ENCODE results near the gene MYO3B. TPM values are rescaled to one million over a fixed set of nuclear protein-coding genes. Genes with fewer than 3 reads are reported as not detected.

The MYO3B gene
- polyA plus RNA-seq, 1 of the 3 experiments (the other 2 are of a cell fraction) = not detected

- H3K4me2 ChIP-seq = no peak overlapping the region
- no peak overlapping the region for H3K27ac ChIP-seq (ENCODE audit: low read depth in 2 of 2, low read length in 1 of 2)
- peaks cover 0 to 7% of the 10 kb centered on the region in 2 experiments; a peak in 1 of 4 replicates for H3K4me1 ChIP-seq (ENCODE audit: control insufficient read depth in 1 of 2, insufficient read depth in 2 of 2, low read depth in 1 of 2, low read length in 1 of 2)
- ChIA-PET CTCF (interaction anchor here (1.4 to 2.1 kb wide), 2 partner anchors 12 to 229 kb away, joined by 3 to 8 read pairs; no protein-coding TSS in a partner anchor), POLR2A (interaction anchor here (1.2 kb wide), 1 partner anchor 10 kb away, joined by 3 read pairs; no protein-coding TSS in a partner anchor)
- no peaks in the 10 kb centered on the region for H4K20me1 ChIP-seq (ENCODE audit: insufficient read depth)
- H3K27me3 ChIP-seq (ENCODE audit: insufficient read depth) = no peaks in the 10 kb centered on the region
- H3K9ac ChIP-seq = no peak overlapping the region
- TF ChIP-seq GABPA (IDR thresholded peaks at IDR 0.05; ENCODE audit: low read depth) (no peak), RFX5 (IDR thresholded peaks at IDR 0.05; ENCODE audit: low read length) (no peak), RAD21 (IDR thresholded peaks at IDR 0.05; ENCODE audit: low read length) (no peak), NFIC (IDR thresholded peaks at IDR 0.05; ENCODE audit: borderline replicate concordance) (no peak), EP300 (IDR thresholded peaks at IDR 0.05; ENCODE audit: borderline replicate concordance in 1 of 2, low read depth in 1 of 2, low read length in 1 of 2) (no peak), CTCF (IDR thresholded peaks at IDR 0.05) (no peak), POLR2AphosphoS5 (IDR thresholded peaks at IDR 0.05; ENCODE audit: low read depth, low read length) (no peak)
- no peaks in the 10 kb centered on the region for H3K36me3 ChIP-seq (replicated peaks in 1 of 2; ENCODE audit: control insufficient read depth in 1 of 2, insufficient read depth in 2 of 2, low read length in 1 of 2)
- H2AFZ ChIP-seq (ENCODE audit: low read depth) = no peak overlapping the region
- no peaks in the 10 kb centered on the region for H3K9me3 ChIP-seq
- H3K4me3 ChIP-seq (ENCODE audit: low read depth in 2 of 2, low read length in 1 of 2) = no peak overlapping the region
- no peaks in the 10 kb centered on the region for H3K79me2 ChIP-seq (ENCODE audit: insufficient read depth)
- DNase-seq = no peak
- WGBS (ENCODE audit: low lambda C conversion rate) = 98% methylated on average over 4 of the region's 4 CpGs
- H3F3A ChIP-seq (replicated peaks; ENCODE audit: insufficient read depth) = no peaks in the 10 kb centered on the region
- H3K9me2 ChIP-seq = no peaks in the 10 kb centered on the region
These were observed 16.3 kb upstream of the MYO3B start for GRCh38 chr2:170161516-170162270.

- no peaks in the 10 kb centered on the region for H3F3A ChIP-seq (replicated peaks; ENCODE audit: insufficient read depth)
- H3K9me3 ChIP-seq = no peaks in the 10 kb centered on the region
- H2AFZ ChIP-seq (ENCODE audit: low read depth) = no peak overlapping the region
- no peak for DNase-seq
- POLR2A ChIA-PET = interaction anchor here (1.2 kb wide), 1 partner anchor 9 kb away, joined by 3 read pairs; no protein-coding TSS in a partner anchor
- no peaks in the 10 kb centered on the region for H3K9me2 ChIP-seq
- H3K36me3 ChIP-seq (replicated peaks in 1 of 2; ENCODE audit: control insufficient read depth in 1 of 2, insufficient read depth in 2 of 2, low read length in 1 of 2) = no peaks in the 10 kb centered on the region
- no peak overlapping the region for H3K4me3 ChIP-seq (ENCODE audit: low read depth in 2 of 2, low read length in 1 of 2)
- H3K79me2 ChIP-seq (ENCODE audit: insufficient read depth) = no peaks in the 10 kb centered on the region
- no peak overlapping the region for H3K4me2 ChIP-seq
- CTCF ChIA-PET = interaction anchor here (1.4 to 2.1 kb wide), 3 partner anchors 11 to 230 kb away, joined by 3 to 8 read pairs (median 5); no protein-coding TSS in a partner anchor
- no peaks in the 10 kb centered on the region for H4K20me1 ChIP-seq (ENCODE audit: insufficient read depth)
- no peak overlapping the region for H3K27ac ChIP-seq (ENCODE audit: low read depth in 2 of 2, low read length in 1 of 2)
- 82% methylated on average over 4 of the region's 4 CpGs for WGBS (ENCODE audit: low lambda C conversion rate)
- H3K9ac ChIP-seq = no peak overlapping the region
- peaks cover 0 to 1% of the 10 kb centered on the region in 2 experiments; a peak in 1 of 4 replicates for H3K4me1 ChIP-seq (ENCODE audit: control insufficient read depth in 1 of 2, insufficient read depth in 2 of 2, low read depth in 1 of 2, low read length in 1 of 2)
- no peaks in the 10 kb centered on the region for H3K27me3 ChIP-seq (ENCODE audit: insufficient read depth)
- TF ChIP-seq REST (IDR thresholded peaks at IDR 0.05; ENCODE audit: low read depth, low read length) (no peak), EP300 (IDR thresholded peaks at IDR 0.05; ENCODE audit: borderline replicate concordance in 1 of 2, low read depth in 1 of 2, low read length in 1 of 2) (no peak), GATA2 (CRISPR knock-in tag; IDR thresholded peaks at IDR 0.05) (no peak), YY1 (IDR thresholded peaks at IDR 0.05; ENCODE audit: low read depth) (no peak), CTCF (IDR thresholded peaks at IDR 0.05) (no peak), ELF1 (IDR thresholded peaks at IDR 0.05) (no peak), POLR2AphosphoS5 (IDR thresholded peaks at IDR 0.05; ENCODE audit: low read depth, low read length) (no peak), USF1 (IDR thresholded peaks at IDR 0.05; ENCODE audit: borderline replicate concordance, low read depth) (no peak), IRF3 (IDR thresholded peaks at IDR 0.05; ENCODE audit: low read depth, low read length) (no peak), TEAD4 (IDR thresholded peaks at IDR 0.05; ENCODE audit: borderline replicate concordance, insufficient read depth) (no peak), RAD21 (IDR thresholded peaks at IDR 0.05; ENCODE audit: low read length) (no peak)
These were observed 15.7 kb upstream of the MYO3B start for GRCh38 chr2:170162271-170162632.

Measured in SK-N-SH (cell line).